HEK293T (cell line): ENCODE data around the gene SNX18.

ENCODE experiments used
- CTCF ChIA-PET: fragments of 350-600 bp; formaldehyde crosslinking; extraction: SDS; loops from one replicate; lab custom pipeline; 2021; ENCODE audit warnings: antibody characterized with exemption, inconsistent platforms; lab: Yijun Ruan, JAX
- POLR2A ChIA-PET: fragments of 350-600 bp; formaldehyde crosslinking; extraction: SDS; loops from one replicate; lab custom pipeline; 2020; ENCODE audit warnings: antibody characterized with exemption, inconsistent platforms; lab: Yijun Ruan, JAX
- DNase-seq: peaks from one replicate; pipeline ENCODE4 v3.0.0; 2012; ENCODE audit warnings: mixed read lengths; ENCODE audit errors: extremely low spot score
- ARNT ChIP-seq: fragments of 450-650 bp; IDR thresholded peaks from 2 replicates; pipeline ENCODE4 v1.6.1; 2017; ENCODE audit warnings: mild to moderate bottlenecking
- BHLHE40 ChIP-seq: fragments of 450-650 bp; IDR thresholded peaks from 2 replicates; pipeline ENCODE4 v1.6.1; 2016; ENCODE audit warnings: mild to moderate bottlenecking, moderate library complexity, borderline replicate concordance
- CTBP1 ChIP-seq: fragments of 450-650 bp; IDR thresholded peaks from 2 replicates; pipeline ENCODE4 v1.6.1; 2016; ENCODE audit warnings: borderline replicate concordance
- ELF4 ChIP-seq: fragments of 450-650 bp; IDR thresholded peaks from 2 replicates; pipeline ENCODE4 v1.6.1; 2017; ENCODE audit warnings: antibody characterized with exemption
- FOXA1 ChIP-seq: fragments of 450-650 bp; IDR thresholded peaks from 2 replicates; pipeline ENCODE4 v1.6.1; 2016; ENCODE audit warnings: mild to moderate bottlenecking
- FOXK2 ChIP-seq: fragments of 450-650 bp; IDR thresholded peaks from 2 replicates; pipeline ENCODE4 v1.6.1; 2016; ENCODE audit warnings: mild to moderate bottlenecking
- FOXM1 ChIP-seq: fragments of 450-650 bp; IDR thresholded peaks from 2 replicates; pipeline ENCODE4 v1.6.1; 2017; ENCODE audit warnings: mild to moderate bottlenecking, borderline replicate concordance
- HDGF ChIP-seq: fragments of 450-650 bp; IDR thresholded peaks from 2 replicates; pipeline ENCODE4 v1.6.1; 2017; ENCODE audit warnings: antibody characterized with exemption, borderline replicate concordance
- L3MBTL2 ChIP-seq: fragments of 450-650 bp; conservative IDR thresholded peaks from 2 replicates; pipeline ENCODE4 v1.6.1; 2016; ENCODE audit warnings: mild to moderate bottlenecking
- LEF1 ChIP-seq: fragments of 450-650 bp; IDR thresholded peaks from 2 replicates; pipeline ENCODE4 v1.6.1; 2017; ENCODE audit warnings: mild to moderate bottlenecking, borderline replicate concordance
- NFRKB ChIP-seq: fragments of 450-650 bp; IDR thresholded peaks from 2 replicates; pipeline ENCODE4 v1.6.1; 2016; ENCODE audit warnings: mild to moderate bottlenecking, moderate library complexity
- SP1 ChIP-seq: fragments of 450-650 bp; IDR thresholded peaks from 2 replicates; pipeline ENCODE4 v1.6.1; 2017
- SUZ12 ChIP-seq: fragments of 450-650 bp; IDR thresholded peaks from 2 replicates; pipeline ENCODE4 v1.6.1; 2016; ENCODE audit warnings: mild to moderate bottlenecking
- TARDBP ChIP-seq: fragments of 450-650 bp; IDR thresholded peaks from 2 replicates; pipeline ENCODE4 v1.6.1; 2016
- ZNF384 ChIP-seq: fragments of 450-650 bp; IDR thresholded peaks from 2 replicates; pipeline ENCODE4 v1.6.1; 2016
- TF ChIP-seq, protein P1 (sequence below): fragments of 450-650 bp; IDR thresholded peaks from 2 replicates; pipeline ENCODE4 v1.6.1; 2016

Gene SNX18

DNA sequence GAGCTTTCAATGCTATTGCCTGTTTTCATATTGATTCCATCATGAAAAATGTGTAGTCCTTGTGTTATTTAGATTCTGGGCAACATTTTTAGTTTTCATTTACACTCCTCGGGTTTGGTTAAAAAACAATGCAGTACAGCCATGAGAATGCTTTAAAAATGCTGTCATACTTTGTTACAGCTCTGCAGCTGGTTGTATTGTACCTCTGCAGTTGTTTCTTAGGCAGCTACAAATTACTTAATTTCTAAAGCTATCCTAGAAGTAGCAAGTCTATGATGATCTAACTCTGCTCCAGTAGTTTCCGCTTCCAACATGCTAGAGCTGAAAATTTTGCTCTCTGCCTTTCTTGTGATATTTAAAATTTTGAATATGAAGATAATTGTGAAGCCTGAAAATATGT lies 20.2 kb downstream of the SNX18 start:
- CTCF ChIA-PET, result interaction anchor here (0.8 kb wide), 1 partner anchor 622 kb away, joined by 3 read pairs; the partner anchor contains the start of gene GPX8
- DNase-seq, result no peak
- POLR2A ChIA-PET, result no interaction called here
- TF ChIP-seq TARDBP (no peak), LEF1 (no peak), FOXM1 (no peak), ARNT (no peak), FOXA1 (no peak), CTBP1 (no peak), HDGF (no peak), BHLHE40 (no peak), ZNF384 (no peak), L3MBTL2 (no peak), FOXK2 (no peak), SUZ12 (no peak), SP1 (no peak), ELF4 (no peak), NFRKB (no peak)
- TF ChIP-seq, protein P1, sequence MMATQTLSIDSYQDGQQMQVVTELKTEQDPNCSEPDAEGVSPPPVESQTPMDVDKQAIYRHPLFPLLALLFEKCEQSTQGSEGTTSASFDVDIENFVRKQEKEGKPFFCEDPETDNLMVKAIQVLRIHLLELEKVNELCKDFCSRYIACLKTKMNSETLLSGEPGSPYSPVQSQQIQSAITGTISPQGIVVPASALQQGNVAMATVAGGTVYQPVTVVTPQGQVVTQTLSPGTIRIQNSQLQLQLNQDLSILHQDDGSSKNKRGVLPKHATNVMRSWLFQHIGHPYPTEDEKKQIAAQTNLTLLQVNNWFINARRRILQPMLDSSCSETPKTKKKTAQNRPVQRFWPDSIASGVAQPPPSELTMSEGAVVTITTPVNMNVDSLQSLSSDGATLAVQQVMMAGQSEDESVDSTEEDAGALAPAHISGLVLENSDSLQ, result no peak

DNA sequence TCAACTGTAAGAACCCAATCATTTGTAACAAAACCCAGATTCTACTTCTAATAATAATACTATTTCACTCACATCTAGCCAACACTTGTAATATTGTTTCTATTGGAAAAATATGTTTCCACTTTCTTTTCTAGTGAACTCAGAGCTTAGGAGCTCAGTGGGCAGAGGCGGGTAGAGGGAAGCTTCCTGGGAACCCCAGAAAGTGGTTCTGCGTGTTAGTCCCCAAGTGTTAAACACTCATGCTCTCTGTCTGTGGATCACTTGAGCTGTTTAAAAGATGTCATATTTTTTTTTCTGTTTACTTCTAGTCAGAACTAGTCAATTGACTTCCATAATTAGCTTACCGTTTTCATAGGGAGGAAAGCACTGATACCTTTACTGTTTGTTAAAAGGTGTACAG lies 20.6 kb downstream of the SNX18 start:
- CTCF ChIA-PET, result interaction anchor here (0.8 kb wide), 1 partner anchor 622 kb away, joined by 3 read pairs; the partner anchor contains the start of gene GPX8
- POLR2A ChIA-PET, result no interaction called here
- no peak for TF ChIP-seq ELF4
- no peak for TF ChIP-seq FOXK2
- no peak for TF ChIP-seq L3MBTL2
- no peak for TF ChIP-seq ARNT
- no peak for TF ChIP-seq FOXM1
- TF ChIP-seq ZNF384, result no peak
- DNase-seq, result no peak

DNA sequence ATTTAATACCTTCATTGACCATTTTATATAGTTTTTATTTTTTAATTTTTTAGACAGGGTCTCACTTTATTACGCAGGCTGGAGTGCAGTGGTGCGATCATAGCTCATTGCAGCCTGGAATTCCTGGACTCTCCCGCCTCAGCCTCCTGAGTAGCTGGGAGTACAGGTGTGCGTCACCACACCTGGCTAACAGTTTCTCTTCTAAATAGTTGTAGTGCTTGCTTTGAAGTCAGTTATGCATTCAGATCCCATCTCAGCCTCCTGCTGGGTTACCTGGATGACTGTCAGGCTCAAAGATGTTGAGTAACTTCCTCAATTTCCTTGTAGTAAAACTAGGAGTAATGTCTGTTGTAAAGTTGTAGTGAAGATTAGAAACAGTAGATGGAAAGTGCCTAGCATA lies 21.4 kb downstream of the SNX18 start:
- TF ChIP-seq SUZ12 (no peak), TARDBP (no peak), LEF1 (no peak), SP1 (no peak), FOXM1 (no peak), FOXK2 (no peak), HDGF (no peak), ARNT (no peak), ELF4 (no peak), L3MBTL2 (no peak), ZNF384 (no peak), NFRKB (no peak), BHLHE40 (no peak), CTBP1 (no peak), FOXA1 (no peak)
- TF ChIP-seq, protein P1, result no peak
- ChIA-PET POLR2A (no interaction called here), CTCF (no interaction called here)
- no peak for DNase-seq

DNA sequence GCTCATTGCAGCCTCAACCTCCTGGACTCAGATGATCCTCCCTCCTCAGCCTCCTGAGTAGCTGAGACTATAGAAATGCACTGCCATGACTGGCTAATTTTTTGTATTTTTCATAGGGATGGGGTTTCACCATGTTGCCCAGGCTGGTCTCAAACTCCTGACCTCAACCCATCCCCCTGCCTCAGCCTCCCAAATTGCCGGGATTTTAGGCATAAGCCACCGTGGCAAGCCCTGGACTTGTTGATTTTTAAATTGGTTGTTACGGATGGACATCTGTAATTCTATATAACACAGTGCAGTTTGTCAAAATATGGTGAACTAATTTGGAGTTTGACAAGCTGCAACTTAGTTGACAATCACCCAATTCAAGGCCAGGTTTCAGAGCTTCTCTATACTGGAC lies 22.7 kb downstream of the SNX18 start:
- ChIA-PET CTCF (no interaction called here), POLR2A (no interaction called here)
- no peak for DNase-seq
- TF ChIP-seq ZNF384 (no peak), TARDBP (no peak), HDGF (no peak), SUZ12 (no peak), FOXA1 (no peak), SP1 (no peak)
- TF ChIP-seq, protein P1, result no peak

DNA sequence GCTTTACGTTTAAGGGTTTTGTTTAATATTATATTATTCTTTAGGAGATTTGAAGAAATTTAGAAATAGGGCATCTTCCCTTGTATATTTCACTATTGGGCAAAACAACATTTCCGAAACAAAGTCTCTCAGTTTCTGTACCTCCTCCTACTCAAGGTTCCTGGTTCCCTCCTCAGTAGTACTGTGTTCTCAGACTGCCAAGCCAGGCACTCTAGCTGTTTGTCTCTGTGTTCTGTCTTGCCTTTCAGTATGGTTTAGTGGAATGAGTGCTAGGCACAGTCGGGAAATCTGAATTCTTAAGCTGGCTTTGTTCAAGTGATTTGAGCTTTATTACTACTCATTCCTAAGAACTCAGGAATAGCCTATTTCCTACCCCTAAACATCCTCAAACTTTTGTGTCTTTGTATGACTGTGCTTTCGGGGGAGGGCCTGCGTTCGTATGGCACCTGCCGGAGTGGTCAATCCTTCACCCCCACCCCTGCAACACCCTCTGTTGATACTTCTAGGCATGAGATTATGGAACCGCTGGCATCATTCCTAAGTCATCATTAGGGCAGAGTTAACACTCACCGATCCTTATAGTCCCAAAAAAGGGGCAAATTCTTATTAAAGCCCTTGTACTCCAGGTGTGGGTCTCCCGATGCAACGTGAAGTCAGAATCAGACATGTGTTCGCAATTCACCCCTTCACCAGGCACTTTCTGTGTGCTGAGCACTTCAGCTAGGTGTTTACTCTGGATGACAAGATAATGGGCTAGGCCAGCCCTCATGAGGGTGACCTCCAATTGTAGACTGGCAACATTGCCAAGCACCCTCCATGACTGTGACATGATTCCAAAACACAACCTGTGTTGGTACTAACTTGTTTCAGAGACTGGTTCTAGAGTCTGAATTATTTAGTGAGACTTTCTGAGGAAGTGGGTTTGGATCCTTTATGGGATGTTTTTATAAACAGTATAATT lies 24.5 kb downstream of the SNX18 start:
- POLR2A ChIA-PET, result no interaction called here
- TF ChIP-seq FOXM1 (no peak), SUZ12 (no peak), ZNF384 (no peak), L3MBTL2 (no peak), BHLHE40 (no peak), HDGF (no peak), ARNT (no peak), SP1 (no peak), FOXA1 (no peak), FOXK2 (no peak), CTBP1 (no peak), ELF4 (no peak), LEF1 (no peak), TARDBP (no peak), NFRKB (no peak)
- TF ChIP-seq, protein P1, result no peak
- CTCF ChIA-PET, result no interaction called here
- DNase-seq, result no peak
